Kasumi-1 (cell line): ENCODE data around the gene SLC10A1.
"Not testable (repeated sequence)": the region's sequence is repeated elsewhere in the genome, so short reads cannot be mapped to it uniquely, and the experiment has no call there.

Source experiments
- DNase-seq, 2 experiments: peaks; one replicate each; lab custom pipeline; 2025; lab: John Stamatoyannopoulos, UW

SLC10A1 gene

DNA sequence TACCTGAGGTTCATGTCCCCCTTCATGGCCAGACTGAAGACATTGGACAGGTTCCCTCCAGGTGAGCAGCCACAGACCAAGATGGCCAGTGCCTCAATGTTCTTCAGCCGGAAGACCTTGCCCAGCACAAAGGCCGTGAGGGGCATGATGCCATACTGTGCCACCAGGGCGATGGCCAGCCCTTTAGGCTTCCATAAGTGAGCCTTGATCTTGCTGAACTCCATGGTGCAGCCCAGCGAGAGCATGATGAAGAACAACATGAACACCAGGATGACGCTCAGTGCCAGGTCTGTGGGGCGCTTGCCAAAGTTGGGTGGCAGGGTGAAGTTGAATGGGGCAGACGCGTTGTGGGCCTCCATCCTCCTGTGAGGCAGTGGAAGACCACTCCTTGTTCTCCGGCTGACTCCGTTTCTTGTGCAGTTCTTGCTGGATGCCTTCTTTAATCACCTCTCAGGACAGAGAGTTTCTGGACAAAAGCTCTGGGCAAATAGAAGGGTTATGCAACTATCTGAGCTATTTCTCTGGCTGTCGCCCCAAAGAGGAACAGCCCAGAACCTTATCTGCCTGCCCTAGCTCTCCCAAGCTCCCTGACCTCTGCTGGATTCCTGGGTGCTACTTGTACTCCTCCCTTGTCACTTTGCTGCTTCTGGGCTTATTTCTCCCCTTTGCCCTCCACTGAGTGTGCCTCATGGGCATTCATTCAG is at the start of gene SLC10A1:
Gene SLC10A1 (minus strand): TSS at position 445 of the 704 bp plus-strand sequence. CDS start 86 bp downstream, at position 359.
- DNase-seq: no peak

DNA sequence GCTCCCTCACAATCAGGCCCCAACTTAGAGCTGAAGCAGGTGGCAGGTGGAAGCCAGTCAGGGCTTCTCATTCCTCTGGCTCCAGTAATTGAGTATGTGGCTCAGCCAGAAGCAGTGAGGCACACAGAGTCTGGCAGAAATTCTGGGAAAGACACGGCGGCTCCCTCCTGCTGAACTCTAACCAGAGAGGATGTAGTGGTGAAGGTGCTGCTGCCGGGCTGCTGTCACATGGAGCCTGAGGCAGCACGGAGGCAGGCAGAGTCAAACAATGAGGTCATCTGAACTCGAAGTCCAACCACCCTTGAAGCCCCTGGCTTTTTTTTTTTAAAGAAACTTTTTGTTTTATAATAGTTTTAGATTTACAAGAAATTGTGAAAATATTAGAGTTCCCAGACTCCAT is 48.7 kb upstream of the SLC10A1 start:
- DNase-seq: no peak

DNA sequence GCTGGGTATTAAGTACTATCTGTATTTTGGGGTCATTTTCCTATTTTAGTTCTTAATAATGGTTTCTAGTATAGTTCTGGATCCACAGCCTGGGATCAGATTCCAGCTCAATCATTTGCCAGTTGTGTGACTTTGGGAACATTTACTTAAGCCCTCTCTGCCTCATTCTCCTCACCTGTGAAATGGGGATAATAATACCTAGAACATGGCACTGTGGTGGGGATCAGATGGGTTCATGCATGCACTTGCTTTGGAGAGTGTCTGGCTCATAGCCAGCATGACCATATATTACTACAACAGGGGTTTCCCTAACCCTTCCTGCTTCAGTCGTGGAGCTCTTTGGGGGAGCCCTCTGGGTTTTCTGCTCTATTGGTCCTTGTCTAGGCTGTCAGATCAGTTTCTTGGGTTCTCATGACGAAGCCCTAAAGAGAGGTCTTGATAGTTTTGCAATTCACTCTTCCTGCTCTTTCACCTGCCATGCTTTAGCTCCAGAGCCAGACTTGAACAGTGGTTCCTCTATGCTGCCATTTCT is 48.1 kb upstream of the SLC10A1 start:
- DNase-seq: no peak

DNA sequence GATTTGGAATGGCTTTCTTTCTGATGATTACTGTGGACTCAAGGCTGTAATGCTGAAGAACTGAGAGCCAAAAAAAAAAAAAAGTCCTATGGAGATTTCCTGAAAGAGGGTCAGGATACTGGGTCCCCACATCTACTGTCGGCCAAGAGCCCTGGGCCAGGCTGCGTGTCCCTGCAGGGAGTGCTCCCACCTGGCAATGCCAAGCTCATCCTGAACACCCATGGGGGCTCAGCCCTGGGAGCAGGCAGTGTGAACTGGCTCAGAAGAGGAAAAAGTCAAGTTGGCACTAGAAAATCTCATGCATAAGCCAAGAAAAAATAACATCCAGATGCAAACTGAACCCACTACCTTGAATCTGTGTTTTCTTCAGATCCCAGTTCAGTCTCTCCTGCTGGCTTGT is 47.1 kb upstream of the SLC10A1 start:
- no peak for DNase-seq

DNA sequence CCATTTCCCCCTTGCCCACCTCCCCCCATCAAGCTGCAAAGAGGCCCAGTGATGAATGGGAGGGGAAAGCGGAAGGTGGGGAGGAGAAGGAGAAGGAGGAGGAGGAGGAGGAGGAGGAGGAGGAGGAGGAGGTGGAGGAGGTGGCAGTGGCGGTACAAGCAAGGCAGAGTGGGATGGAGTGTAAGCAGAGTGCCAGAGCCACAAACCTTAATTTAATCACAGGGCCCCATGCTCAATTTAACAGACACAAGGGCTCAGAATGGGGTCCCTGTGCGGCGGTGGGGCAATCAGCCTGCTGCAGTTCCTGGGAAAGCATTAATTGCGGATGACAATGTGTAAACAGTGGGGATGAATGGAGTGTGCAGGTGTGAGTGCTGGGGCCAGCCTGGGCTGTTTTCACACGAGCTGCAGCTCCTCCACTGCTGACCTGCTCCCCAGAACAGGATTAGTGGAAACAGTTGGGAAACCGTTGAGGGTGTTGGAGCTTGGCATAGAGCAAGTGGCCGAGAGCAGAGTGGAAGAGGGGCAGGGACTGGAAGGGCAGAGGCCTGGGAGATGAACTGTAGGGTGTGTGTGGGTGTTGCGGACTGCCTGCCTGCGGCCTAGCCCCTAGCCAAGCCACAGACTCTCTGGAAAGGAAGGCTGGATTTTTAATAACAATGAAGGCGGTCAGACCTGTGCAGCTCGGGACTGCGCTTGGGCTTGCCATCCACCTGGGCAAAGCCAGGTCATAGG is 45.8 kb upstream of the SLC10A1 start:
- DNase-seq: no peak

DNA sequence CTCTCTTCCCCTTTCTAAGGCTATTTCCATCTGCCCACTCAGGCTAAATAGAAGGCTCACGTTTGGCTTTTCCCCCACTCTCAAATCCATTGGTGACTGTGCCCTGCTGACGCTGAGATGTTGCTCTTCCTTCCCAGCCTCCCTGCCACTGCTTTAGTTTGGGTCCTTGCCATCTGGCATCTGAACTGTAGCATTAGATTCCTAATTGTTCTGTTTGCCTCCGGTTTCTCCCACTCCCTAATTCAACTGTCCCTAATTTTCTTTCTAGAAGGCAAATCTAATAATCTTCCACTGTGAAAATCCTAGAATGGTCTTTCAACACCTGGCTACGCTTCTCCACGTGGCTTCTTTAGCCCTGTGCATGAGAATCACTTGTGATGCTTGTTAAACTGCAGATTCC is 44.6 kb upstream of the SLC10A1 start:
- no peak for DNase-seq

DNA sequence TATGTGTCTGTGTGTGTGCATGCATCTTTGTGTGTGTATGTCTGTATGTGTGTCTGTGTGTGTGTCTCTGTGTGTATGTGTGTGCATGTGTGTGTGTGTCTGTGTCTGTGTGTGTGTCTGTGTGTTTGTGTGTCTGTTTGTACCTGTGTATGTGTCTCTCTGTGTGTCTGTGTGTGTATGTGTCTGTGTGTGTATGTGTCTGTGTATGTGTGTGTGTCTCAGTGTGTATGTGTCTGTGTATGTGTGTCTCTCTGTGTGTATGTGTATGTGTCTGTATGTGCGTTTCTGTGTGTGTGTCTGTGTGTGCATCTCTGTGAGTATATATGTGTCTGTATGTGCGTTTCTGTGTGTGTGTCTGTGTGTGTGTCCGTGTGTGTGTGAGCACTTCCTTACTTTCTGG is 42.6 kb upstream of the SLC10A1 start:
- no peak for DNase-seq

DNA sequence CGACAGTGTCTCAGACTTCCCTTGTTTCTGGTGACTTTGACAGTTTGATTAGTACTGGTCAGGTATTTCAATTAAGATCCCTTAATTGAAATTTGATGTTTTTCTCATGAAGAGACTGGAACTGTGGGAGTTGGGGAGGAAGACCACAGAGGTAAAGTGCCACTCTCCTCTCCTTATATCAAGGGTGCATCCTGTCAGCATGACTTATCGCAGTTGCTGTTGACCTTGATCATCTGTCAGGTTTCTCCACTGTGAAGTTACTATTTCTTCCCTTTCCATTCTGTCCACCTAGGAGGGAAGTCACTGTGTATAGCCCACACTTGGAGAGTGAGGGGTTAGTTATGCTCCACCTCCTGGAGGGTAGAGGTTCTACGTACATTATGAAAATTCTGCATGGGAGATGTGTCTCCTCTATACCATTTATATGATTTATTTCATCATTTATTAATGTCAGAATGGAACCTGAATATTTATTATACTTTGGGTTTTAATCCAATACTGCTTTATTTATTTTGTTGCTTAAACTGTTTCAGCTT is 41.9 kb upstream of the SLC10A1 start:
- DNase-seq: no peak

DNA sequence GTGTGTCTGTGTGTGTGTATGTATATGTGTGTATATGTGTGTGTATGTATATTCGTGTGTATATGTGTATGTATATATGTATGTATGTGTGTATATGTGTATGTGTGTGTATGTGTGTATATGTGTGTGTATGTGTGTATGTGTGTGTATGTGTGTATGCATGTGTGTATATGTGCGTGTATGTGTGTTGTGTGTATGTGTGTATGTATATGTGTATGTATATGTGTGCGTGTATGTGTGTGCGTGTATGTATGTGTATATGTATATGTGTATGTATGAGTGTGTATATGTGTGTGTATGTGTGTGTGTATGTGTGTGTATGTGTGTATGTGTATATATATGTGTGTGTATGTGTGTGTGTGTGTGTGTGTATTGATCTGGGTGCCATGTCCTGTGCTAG is 31.8 kb upstream of the SLC10A1 start:
- DNase-seq: no peak

DNA sequence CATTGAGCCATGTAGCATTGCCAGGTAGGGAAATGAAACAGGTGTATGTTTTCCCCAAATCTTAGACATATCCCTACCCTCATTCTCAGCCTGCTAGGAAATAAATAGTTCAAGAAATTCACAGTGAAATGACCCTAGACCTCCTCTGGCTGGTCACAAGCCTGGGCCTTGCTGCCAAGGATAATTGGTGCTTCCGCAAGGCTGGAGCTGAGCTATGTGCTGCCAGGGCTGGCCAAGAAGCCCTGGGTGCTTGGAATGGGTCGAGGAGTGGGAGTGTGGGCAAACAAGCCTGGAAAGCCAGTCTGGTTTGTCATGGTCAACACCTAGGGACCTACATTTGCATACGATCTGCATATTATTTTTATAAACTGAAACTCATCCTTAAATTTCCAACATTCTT is 31.3 kb upstream of the SLC10A1 start:
- DNase-seq: no peak

DNA sequence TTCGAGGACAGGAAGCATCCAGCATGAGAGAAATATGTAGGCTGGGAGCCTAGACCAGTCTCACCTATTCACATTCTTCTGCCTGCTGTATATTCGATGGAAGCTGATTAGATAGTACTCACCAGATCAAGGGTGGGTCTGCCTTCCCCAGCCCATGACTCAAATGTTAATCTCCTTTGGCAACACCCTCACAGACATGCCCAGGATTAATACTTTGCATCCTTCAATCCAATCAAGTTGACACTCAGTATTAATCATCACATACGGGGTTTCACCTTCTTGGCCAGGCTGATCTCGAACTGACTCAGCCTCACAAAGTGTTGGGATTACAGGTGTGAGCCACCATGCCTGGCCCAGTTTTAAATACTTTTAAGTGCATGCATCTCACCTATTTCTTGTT is 30.5 kb upstream of the SLC10A1 start:
- DNase-seq: no peak

DNA sequence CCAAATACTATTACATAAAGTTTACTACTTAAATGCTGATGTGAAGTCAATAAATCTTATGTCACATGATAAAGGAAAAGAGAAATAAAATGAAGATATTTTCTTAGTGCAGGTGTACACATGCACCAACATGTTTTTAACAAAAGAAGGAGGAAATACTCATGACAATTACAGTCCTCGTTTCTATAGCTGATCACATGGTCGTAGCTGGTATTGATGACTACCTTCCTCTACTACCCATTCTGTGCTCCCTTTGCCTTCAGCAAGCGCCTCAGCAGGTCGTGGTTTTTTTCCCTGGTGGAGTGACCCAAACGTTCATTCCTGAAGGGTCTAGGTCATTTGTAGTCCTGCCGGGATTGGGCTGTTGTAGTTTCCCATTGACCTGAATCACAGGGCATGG is 25.4 kb upstream of the SLC10A1 start:
- DNase-seq: no peak

DNA sequence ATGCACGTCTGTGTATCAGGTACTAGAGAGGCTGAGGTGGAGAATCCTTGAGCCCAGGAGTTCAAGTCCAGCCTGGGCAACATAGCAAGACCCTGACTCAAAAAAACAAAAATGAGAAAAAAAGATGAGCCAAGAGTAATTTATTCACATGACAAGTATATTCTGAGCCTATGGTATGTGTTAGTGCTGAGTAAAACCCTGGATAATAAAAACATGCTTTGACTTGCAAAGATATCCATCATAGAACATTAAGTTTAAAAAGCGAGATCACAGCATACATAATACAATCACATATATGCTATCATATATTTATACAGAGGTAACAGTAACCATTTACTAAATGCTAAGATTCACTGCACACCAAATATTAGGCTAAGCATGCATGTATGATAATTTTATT is 23.9 kb upstream of the SLC10A1 start:
- DNase-seq: no peak

DNA sequence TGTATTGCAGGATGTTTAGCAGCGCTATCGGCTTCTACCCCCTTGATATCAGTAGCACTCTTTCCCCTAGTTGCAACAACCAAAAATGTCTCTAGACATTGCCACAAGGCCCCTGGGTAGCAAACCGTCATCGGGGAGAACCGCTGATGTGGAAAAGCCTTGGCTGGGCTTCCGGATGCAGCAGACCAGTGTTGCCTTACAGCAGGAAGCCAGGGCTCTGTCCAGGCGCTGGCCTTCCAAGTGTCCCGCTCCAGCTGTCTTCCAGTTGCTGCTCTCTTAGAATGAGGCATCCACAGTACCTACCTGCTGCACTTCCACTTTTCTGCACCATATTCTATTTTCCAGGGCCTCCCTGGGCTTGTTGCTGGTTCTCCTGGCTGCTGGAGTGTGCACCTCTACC is 22.6 kb upstream of the SLC10A1 start:
- DNase-seq: no peak

DNA sequence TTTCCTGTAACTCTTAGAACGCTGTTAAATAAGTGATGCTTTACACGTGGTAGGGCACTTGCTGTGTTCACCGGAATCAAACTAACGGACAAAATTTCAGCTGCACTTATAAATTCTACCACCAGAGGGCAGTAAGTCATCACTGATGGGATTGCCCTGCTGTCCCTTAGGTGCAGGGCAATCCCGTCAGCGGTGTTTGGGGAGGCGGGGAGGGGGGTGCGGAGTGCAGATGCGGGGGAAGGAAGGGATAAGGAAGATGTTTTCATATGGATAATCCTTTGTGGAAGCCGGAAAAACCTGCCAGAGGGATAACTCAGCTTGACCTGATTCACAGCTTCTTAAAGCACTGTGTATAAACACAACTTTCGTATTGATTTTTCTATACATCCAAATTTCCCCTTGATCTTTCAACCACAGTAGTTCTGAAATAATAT is 21.7 kb upstream of the SLC10A1 start:
- DNase-seq: peak; percentile 67 to 74

DNA sequence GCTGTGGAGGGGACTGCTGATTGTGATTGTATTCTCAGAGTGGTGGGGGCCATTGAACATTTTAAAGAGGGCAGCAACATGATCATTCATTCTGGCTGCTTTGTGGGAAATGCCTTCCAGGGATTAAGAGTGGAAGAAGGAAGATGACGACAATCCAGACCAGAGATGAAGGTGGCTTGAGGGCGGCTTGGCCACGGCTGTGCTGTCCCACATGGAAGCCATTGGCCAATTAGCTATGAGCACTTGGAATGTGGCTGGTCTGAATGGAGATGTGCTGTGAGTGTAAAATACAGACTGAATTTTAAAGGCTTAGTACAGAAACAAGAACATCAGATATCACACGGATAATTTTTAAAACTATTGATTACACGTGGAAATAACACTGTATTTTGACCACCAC is 19.2 kb upstream of the SLC10A1 start:
- no peak for DNase-seq

DNA sequence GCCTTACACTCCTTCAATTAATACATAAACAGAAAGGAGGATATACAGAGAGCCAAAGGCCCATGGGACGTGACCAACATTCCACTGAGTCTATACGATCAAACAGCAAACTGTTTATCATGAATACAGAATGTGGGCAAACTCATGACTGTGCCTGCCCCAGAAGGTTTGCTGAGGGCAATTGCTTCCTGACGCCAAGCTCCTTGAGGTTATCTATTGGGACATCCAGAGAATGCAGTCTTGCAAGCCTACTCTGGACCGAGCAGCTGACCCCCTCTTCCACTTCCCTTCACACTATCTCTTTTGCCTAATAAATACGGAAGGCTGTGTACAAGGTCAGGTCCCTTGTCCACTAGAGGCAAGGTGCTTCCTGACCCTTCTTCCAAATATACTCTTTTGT is 18.5 kb upstream of the SLC10A1 start:
- DNase-seq: no peak

DNA sequence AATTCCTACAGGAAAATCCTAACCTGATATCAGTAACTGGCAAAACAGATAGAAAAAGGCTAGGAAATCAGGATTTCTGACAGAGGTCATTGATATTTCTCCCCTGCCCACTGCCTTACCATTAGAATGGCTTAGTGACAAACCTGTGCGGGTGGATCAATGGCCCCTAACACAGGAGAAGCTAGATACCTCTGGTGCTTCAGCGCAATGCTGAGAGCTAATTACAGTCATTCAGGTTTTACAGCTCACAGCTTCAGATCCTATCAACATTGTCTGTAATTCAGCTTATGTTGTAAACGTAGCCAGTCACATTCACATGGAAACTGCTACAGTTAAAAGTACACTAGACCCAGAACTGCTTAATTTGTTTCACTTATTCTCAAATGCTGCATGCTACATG is 17.4 kb upstream of the SLC10A1 start:
- no peak for DNase-seq

DNA sequence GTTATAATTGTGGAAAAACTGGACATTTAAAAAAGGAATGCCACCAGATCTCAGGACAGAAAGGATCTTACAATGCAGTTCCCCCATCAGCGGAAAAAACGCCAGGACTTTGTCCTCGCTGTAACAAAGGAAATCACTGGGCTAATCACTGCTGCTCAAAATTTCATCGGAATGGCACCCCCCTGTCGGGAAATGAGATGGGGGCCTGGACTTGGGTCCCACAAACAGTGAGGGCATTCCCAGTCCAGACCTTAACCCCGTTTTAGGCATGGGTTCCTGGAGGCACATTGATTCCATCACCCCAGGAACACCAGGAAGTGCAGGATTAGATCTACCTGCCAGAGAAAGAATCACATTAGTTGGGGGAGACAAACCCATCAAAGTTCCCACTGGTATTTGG is 16.3 kb upstream of the SLC10A1 start:
- DNase-seq: not testable (repeated sequence)

DNA sequence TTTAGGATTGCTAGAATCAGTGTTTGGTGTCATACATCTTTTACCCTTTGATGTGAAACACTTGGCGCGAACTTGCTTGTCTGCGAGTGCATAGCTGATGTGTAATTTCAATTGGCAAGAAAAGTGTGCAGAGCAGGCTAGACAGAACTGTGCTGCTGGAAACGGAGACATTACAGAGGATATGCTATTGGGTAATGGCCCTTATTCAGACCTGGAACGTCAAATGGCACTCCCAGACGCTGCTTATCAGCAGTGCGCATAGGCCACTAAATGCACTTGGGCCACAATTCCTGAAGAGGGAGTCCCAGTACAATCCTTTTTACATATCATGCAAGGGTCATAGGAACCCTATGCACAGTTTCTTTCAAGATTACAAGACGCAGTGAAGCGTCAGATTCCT is 15.7 kb upstream of the SLC10A1 start:
- DNase-seq: no peak

DNA sequence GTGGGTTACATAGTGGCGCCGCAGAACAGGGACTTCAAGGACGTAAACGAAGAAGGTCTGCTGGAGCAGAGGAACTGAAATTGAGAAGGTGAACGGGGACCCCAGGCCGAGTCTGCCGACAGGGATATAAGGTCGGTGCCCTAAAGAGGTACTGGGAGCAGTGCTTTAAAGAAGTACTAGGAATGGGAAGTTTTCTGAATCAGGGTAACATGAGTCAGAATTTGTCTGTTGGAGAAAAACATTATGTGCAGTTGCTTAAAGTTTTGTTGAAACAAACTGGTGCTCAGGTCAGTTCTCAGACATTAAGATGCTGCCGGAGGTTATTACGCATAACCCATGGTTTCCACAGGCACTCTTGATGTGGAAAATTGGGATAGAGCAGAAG is 14.8 kb upstream of the SLC10A1 start:
- no peak for DNase-seq

DNA sequence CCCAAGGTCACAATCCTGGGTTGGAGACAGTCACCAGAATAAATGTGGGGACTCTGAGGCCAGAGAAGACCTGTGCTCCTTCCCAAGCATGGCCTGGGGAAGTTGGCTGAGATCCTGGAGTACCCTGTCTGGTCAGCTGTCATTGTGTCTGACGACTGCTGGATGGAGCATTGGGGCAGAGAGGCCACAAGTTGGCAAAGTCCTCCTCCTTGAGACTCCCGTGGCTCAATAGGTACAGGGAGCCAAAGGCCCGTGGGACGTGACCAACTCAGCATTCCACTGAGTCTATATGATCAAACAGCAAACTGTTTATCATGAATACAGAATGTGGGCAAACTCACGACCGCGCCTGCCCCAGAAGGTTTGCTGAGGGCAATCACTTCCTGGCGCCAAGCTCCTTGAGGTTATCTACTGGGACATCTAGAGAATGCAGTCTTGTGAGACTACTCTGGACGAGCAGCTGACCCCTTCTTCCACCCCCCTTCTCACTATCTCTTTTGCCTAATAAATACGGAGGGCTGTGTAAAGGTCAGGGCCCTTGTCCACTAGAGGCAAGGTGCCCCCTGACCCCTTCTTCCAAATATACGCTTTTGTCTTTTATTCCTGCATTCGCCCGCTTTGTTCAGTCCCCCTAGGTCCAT is 14.3 kb upstream of the SLC10A1 start:
- no peak for DNase-seq
